Thyroid gland (tissue), 4 donors: ENCODE data around the gene SIK3.

ENCODE experiments used
- POLR2A ChIP-seq, 2 donors: fragments of 450-650 bp; IDR thresholded peaks; one replicate each; pipeline ENCODE4 v1.6.1; 2017; ENCODE audit warnings: antibody characterized with exemption in 2 of 2, mild to moderate bottlenecking in 2 of 2, moderate library complexity in 1 of 2
- TF ChIP-seq, protein P1 (sequence below), 6 experiments: fragments of 200-600 bp in 3 of 6; fragments of 450-650 bp in 3 of 6; sonication (generic) in 3 of 6; IDR thresholded peaks; one replicate each; pipeline ENCODE4 v1.5.1; 2016 to 2019; ENCODE audit warnings: antibody characterized with exemption in 6 of 6, mild to moderate bottlenecking in 2 of 6, inconsistent platforms in 1 of 6, moderate library complexity in 1 of 6

DNA sequence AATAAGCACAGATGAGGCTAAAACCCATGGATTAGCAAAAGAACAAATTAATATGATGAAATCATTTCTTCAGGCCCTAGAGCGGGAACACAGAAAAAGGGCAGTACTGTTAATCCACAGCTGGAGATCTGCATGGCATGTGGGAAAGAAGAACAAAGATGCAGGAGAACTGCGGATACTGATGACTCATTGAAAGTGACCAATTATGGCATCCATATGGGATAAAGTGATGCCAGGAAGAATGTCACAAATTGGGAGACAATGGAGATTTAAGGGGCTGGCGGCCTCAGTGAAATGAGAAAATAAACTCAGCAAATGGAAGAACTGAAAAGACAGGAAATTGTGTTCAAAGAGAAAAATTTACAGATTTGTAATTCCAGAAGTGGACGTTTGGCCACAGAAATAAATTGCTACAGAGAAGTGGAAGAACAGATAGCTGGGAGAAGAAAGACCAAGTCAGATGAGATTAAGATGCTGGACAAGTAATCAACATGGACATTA lies 39.4 kb downstream of the SIK3 start:
- TF ChIP-seq, protein P1, sequence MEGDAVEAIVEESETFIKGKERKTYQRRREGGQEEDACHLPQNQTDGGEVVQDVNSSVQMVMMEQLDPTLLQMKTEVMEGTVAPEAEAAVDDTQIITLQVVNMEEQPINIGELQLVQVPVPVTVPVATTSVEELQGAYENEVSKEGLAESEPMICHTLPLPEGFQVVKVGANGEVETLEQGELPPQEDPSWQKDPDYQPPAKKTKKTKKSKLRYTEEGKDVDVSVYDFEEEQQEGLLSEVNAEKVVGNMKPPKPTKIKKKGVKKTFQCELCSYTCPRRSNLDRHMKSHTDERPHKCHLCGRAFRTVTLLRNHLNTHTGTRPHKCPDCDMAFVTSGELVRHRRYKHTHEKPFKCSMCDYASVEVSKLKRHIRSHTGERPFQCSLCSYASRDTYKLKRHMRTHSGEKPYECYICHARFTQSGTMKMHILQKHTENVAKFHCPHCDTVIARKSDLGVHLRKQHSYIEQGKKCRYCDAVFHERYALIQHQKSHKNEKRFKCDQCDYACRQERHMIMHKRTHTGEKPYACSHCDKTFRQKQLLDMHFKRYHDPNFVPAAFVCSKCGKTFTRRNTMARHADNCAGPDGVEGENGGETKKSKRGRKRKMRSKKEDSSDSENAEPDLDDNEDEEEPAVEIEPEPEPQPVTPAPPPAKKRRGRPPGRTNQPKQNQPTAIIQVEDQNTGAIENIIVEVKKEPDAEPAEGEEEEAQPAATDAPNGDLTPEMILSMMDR (IDR thresholded peaks at IDR 0.05) = no peak
- TF ChIP-seq POLR2A (IDR thresholded peaks at IDR 0.05) = no peak
